Lung (tissue), 16 donors: ENCODE data around the gene CRYM. TPM values are rescaled to one million over a fixed set of nuclear protein-coding genes. Genes with fewer than 3 reads are reported as not detected.

Source experiments
- ATAC-seq: fragments of 200-7000 bp; cut with Tn5 transposase; one replicate; pipeline ENCODE4 v1.9.1; 2020; ENCODE audit warnings: moderate number of reproducible peaks; ENCODE audit not compliant: insufficient read depth, low FRiP score
- DNase-seq, 3 donors: peaks; one replicate each; pipeline ENCODE4 v3.0.0-alpha.2; 2013 to 2017
- H3K27ac ChIP-seq, 2 donors: one replicate each; pipeline ENCODE4 v1.5.1; 2013; ENCODE audit warnings: mild to moderate bottlenecking in 2 of 2, moderate library complexity in 2 of 2, control low read depth in 1 of 2, inconsistent platforms in 1 of 2, low read depth in 1 of 2, low read length in 1 of 2
- H3K27me3 ChIP-seq, 3 donors: one replicate each; pipeline ENCODE4 v1.5.1; 2013; ENCODE audit warnings: low read length in 2 of 3; ENCODE audit not compliant: control insufficient read depth in 3 of 3, insufficient read depth in 3 of 3
- H3K36me3 ChIP-seq, 4 donors: one replicate each; pipeline ENCODE4 v1.5.1; 2013; ENCODE audit warnings: low read length in 4 of 4, mild to moderate bottlenecking in 1 of 4, moderate library complexity in 1 of 4; ENCODE audit not compliant: control insufficient read depth in 4 of 4, insufficient read depth in 4 of 4
- H3K4me1 ChIP-seq, 5 donors: one replicate each; pipeline ENCODE4 v1.5.1; 2013; ENCODE audit warnings: low read length in 5 of 5, mild to moderate bottlenecking in 2 of 5, moderate library complexity in 1 of 5; ENCODE audit not compliant: control insufficient read depth in 5 of 5, insufficient read depth in 5 of 5
- H3K4me3 ChIP-seq: one replicate; pipeline ENCODE4 v1.5.1; 2013; ENCODE audit warnings: mild to moderate bottlenecking, control low read depth, moderate library complexity
- H3K9ac ChIP-seq, 2 donors: one replicate each; pipeline ENCODE4 v1.5.1; 2013; ENCODE audit warnings: low read length in 2 of 2, control low read depth in 1 of 2; ENCODE audit not compliant: insufficient read depth in 1 of 2
- H3K9me3 ChIP-seq, 4 donors: one replicate each; pipeline ENCODE4 v1.5.1; 2013; ENCODE audit warnings: low read length in 3 of 4, mild to moderate bottlenecking in 1 of 4, moderate library complexity in 1 of 4; ENCODE audit not compliant: control insufficient read depth in 4 of 4, insufficient read depth in 3 of 4
- WGBS, 2 donors: extraction: QIAGEN DNeasy Blood & Tissue Kit; methylation state at CpG; one replicate each; pipeline ENCODE4 v1.1.7; 2013; 5-methylcytosine and 5-hydroxymethylcytosine counted together
- long read RNA-seq, 5 donors: transcript quantifications; one replicate each; lab custom pipeline, GENCODE V29; 2026
- polyA plus RNA-seq, 2 donors: library from polyadenylated mRNA; stranded (reverse); fragments of 200-250 nt; gene quantifications; one replicate each; pipeline ENCODE4 v1.2.1, GENCODE V29; 2013
- total RNA-seq, 2 donors: library from RNA; depleted of rRNA in 1 of 2; stranded (reverse); fragments of >200 nt in 1 of 2; gene quantifications; one replicate each; pipeline ENCODE4 v1.2.1, GENCODE V29; 2014 to 2021
- TF ChIP-seq, protein P1 (sequence below): IDR thresholded peaks from 2 replicates; pipeline ENCODE4 v1.5.1; 2012; ENCODE audit warnings: mild to moderate bottlenecking; ENCODE audit errors: control extremely low read depth, extremely low read depth
- donor health status: control.
- donor health status: control.
- donor health status: Bipolar disorder and iron deficiency.
- donor health status: healthy.
- donor health status: DM: yes; HTN: yes; CAD: no.

Gene CRYM
- total RNA-seq = 10 to 100 TPM in 1 of 2 donors, 1 to 10 TPM in 1; 8.3 to 10.2 TPM
- polyA plus RNA-seq = 10 to 100 TPM in 1 of 2 donors, 1 to 10 TPM in 1; 5.4 to 11.9 TPM
- long read RNA-seq, donor 1 = 0 reads
- long read RNA-seq, donor 2 = 0 reads
- long read RNA-seq, donor 3 = 0 reads
- long read RNA-seq, donor 4 = 0 reads
- long read RNA-seq, donor 5 = 0 reads

DNA sequence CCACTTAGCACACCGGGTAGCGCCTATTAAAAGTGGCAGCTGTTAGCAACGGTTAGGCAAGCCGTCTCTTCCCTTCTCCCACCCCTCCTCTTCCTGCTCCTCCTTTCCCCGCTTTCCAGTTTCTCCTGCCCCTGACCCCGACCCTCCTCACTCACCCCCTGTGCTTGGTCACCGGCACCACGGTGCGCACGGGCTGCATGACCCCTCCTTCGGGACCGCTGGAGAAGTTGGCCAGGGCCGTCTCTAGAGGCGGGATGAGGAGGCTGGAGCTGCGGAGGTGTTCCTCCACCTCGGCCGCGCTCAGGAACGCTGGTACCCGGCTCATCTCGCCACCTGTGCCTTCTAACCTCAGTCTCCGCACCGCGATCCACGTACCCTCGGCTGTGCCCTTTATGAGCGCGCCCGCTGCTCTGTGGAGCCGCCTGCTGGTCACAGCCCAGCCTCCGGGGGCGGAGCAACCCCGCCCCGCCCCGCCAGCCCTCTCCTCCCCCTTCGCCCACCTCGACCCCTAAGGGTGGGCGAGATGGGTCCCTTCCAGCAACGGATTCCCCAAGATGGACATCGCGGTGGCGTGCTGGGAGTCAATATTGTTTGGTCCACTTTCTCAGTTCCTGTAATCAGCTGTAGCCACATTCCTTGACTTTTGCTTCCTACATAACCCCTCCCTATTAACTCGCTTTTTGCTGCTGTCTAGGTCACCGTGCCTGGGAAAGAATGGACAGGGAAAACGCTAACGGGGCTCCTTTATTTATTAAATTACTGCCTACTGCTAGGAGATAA lies at the start of gene CRYM:
Gene CRYM (minus strand): TSS at position 364 of the 780 bp plus-strand sequence. CDS start 39 bp downstream, at position 325.
- H3K9me3 ChIP-seq = peaks cover 0 to 2% (median 0%) of the 10 kb centered on the region in 4 donors
- DNase-seq (peak; percentile 37 to 47 (median 45)), ATAC-seq (peak; percentile 85)
- peaks cover 0 to 8% (median 2%) of the 10 kb centered on the region in 5 donors for H3K4me1 ChIP-seq
- H3K9ac ChIP-seq = peak within 1 kb of the TSS in 1 of 2 donors; percentile 4
- no peaks in the 10 kb centered on the region for H3K36me3 ChIP-seq
- TF ChIP-seq, protein P1, sequence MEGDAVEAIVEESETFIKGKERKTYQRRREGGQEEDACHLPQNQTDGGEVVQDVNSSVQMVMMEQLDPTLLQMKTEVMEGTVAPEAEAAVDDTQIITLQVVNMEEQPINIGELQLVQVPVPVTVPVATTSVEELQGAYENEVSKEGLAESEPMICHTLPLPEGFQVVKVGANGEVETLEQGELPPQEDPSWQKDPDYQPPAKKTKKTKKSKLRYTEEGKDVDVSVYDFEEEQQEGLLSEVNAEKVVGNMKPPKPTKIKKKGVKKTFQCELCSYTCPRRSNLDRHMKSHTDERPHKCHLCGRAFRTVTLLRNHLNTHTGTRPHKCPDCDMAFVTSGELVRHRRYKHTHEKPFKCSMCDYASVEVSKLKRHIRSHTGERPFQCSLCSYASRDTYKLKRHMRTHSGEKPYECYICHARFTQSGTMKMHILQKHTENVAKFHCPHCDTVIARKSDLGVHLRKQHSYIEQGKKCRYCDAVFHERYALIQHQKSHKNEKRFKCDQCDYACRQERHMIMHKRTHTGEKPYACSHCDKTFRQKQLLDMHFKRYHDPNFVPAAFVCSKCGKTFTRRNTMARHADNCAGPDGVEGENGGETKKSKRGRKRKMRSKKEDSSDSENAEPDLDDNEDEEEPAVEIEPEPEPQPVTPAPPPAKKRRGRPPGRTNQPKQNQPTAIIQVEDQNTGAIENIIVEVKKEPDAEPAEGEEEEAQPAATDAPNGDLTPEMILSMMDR = peak; percentile 33
- H3K27me3 ChIP-seq = peaks cover 5 to 39% (median 19%) of the 10 kb centered on the region in 3 donors
- no peak within 1 kb of the TSS for H3K4me3 ChIP-seq
- peak within 1 kb of the TSS in 1 of 2 donors; percentile 83 for H3K27ac ChIP-seq
- WGBS, 2 donors = 1% methylated on average over 42 to 46 of the region's 46 CpGs

DNA sequence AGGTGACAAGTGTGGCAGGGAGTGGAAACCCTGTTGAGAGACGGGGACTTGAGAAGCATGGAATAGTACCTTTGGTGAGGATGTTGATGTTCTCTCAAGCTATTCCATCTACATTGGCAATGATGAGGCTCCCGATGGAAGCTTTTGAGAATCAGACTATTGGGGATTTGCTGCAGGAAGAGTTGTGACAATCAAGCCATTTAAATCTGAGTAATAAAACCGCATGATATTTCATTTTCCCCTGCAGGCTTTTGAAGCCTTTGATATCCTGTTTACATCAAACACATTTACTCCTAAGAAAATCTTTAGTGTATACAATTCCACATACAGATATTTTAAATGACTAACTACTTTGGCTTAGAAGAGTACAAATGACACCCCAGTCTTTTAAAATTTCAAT lies 49.0 kb upstream of the CRYM start:
- H3K36me3 ChIP-seq = no peaks in the 10 kb centered on the region
- no peaks in the 10 kb centered on the region for H3K27me3 ChIP-seq
- TF ChIP-seq, protein P1 = no peak
- WGBS, 2 donors = 81 to 93% methylated on average over 3 of the region's 3 CpGs
- DNase-seq (no peak), ATAC-seq (no peak)
- H3K4me3 ChIP-seq = no peak overlapping the region
- no peaks in the 10 kb centered on the region for H3K9me3 ChIP-seq
- H3K4me1 ChIP-seq = no peaks in the 10 kb centered on the region
- no peak overlapping the region for H3K27ac ChIP-seq
- no peak overlapping the region for H3K9ac ChIP-seq

DNA sequence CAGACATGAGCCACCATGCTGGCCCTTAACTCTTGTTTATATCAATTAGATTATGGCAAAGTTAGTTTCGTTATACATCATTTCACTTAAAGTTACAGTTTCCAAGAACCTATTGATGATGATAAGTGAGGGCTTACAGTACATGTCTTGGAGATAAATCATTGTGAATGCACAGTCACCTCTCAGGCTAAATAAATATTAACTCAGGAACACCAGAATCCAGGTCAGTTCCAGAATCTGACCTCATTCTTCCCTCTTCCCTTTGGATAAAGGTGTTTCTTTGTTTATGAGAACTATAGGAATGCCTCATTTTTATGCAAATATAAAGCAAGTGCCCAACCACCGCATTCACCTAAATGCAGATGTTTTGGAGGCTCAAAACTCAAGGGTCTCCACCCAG lies 48.4 kb upstream of the CRYM start:
- ATAC-seq (no peak), DNase-seq (no peak)
- WGBS, 2 donors = 89% methylated on average over 2 of the region's 2 CpGs
- Histone ChIP-seq H3K4me1 (no peaks in the 10 kb centered on the region), H3K36me3 (no peaks in the 10 kb centered on the region), H3K9me3 (no peaks in the 10 kb centered on the region), H3K9ac (no peak overlapping the region), H3K27me3 (no peaks in the 10 kb centered on the region), H3K4me3 (no peak overlapping the region), H3K27ac (no peak overlapping the region)
- TF ChIP-seq, protein P1 = no peak
